HL-60 (cell line): ENCODE data around the gene TTC1.
A peak's percentile ranks its signal among the peaks of the same experiment; 100 is the strongest.

Experiments used
- DNase-seq, 2 experiments: peaks; one replicate each; pipeline ENCODE4 v3.0.0-alpha.2; 2010 to 2020; ENCODE audit warnings: low read depth in 1 of 2, low spot score in 1 of 2
- H3K27ac ChIP-seq: fragments of 250-450 bp; sonication (Bioruptor Pico); replicated peaks from 2 replicates; pipeline ENCODE4 v1.5.1; 2020; ENCODE audit warnings: mild to moderate bottlenecking, moderate library complexity
- H3K27me3 ChIP-seq: fragments of 250-450 bp; sonication (Bioruptor Pico); 2 replicates; pipeline ENCODE4 v1.5.1; 2021; ENCODE audit warnings: mild to moderate bottlenecking, moderate library complexity; ENCODE audit not compliant: insufficient read depth, poor library complexity, severe bottlenecking
- H3K4me3 ChIP-seq: replicated peaks from 2 replicates; pipeline ENCODE4 v1.5.1; 2011; ENCODE audit warnings: mild to moderate bottlenecking, control low read depth, low read length; ENCODE audit not compliant: insufficient read depth
- CTCF ChIP-seq: IDR thresholded peaks from one replicate; pipeline ENCODE4 v1.5.1; 2011; ENCODE audit warnings: low read length, control low read depth, inconsistent platforms; ENCODE audit not compliant: insufficient read depth
- GABPA ChIP-seq: IDR thresholded peaks from 2 replicates; pipeline ENCODE4 v1.6.1; 2012; ENCODE audit warnings: low read depth
- POLR2AphosphoS5 ChIP-seq: IDR thresholded peaks from 2 replicates; pipeline ENCODE4 v1.6.1; 2012; ENCODE audit warnings: low read depth
- REST ChIP-seq: IDR thresholded peaks from 2 replicates; pipeline ENCODE4 v1.6.1; 2012; ENCODE audit warnings: low read depth; ENCODE audit not compliant: insufficient replicate concordance
- SPI1 ChIP-seq: IDR thresholded peaks from 2 replicates; pipeline ENCODE4 v1.6.1; 2012; ENCODE audit warnings: low read depth, mild to moderate bottlenecking, borderline replicate concordance

TTC1 gene

GRCh38 chr5:160018945-160019625 is 10.1 kb downstream of the TTC1 start:
- Histone ChIP-seq H3K27ac (no peak overlapping the region), H3K4me3 (no peak overlapping the region), H3K27me3 (no peaks in the 10 kb centered on the region)
- no peak for DNase-seq
- TF ChIP-seq SPI1 (no peak), CTCF (no peak)

- H3K27ac ChIP-seq = no peak overlapping the region
- no peak overlapping the region for H3K4me3 ChIP-seq
- TF ChIP-seq SPI1 = no peak
- no peak for TF ChIP-seq POLR2AphosphoS5
- TF ChIP-seq CTCF = no peak
- no peak for DNase-seq
- H3K27me3 ChIP-seq = no peaks in the 10 kb centered on the region
Measured at GRCh38 chr5:160020266-160020770, 11.4 kb downstream of the TTC1 start.

GRCh38 chr5:160020964-160021363 is 12.0 kb downstream of the TTC1 start:
- TF ChIP-seq SPI1 = no peak
- TF ChIP-seq REST = no peak
- TF ChIP-seq GABPA = no peak
- TF ChIP-seq CTCF = no peak
- TF ChIP-seq POLR2AphosphoS5 = no peak
- H3K27me3 ChIP-seq = no peaks in the 10 kb centered on the region
- DNase-seq = no peak
- no peak overlapping the region for H3K4me3 ChIP-seq
- no peak overlapping the region for H3K27ac ChIP-seq

GRCh38 chr5:160021831-160022446 is 13.0 kb downstream of the TTC1 start:
- DNase-seq = peak; percentile 49 to 66
- H3K27ac ChIP-seq = no peak overlapping the region
- TF ChIP-seq CTCF = peak; percentile 62
- TF ChIP-seq GABPA = no peak; the same call in 1 of the 2 replicates
- TF ChIP-seq REST = no peak
- H3K27me3 ChIP-seq = no peaks in the 10 kb centered on the region
- H3K4me3 ChIP-seq = no peak overlapping the region
